ENCODE measurements around the gene NAT10. TPM values are rescaled to one million over a fixed set of nuclear protein-coding genes. Genes with fewer than 3 reads are reported as not detected.
A peak's percentile ranks its signal among the peaks of the same experiment; 100 is the strongest.
"Not testable (repeated sequence)": the region's sequence is repeated elsewhere in the genome, so short reads cannot be mapped to it uniquely, and the experiment has no call there.

Gene NAT10
- polyA plus RNA-seq, 1 of the 3 experiments (the other 2 are of a cell fraction): 31.0 TPM

- Histone ChIP-seq H3K27me3 (ENCODE audit: insufficient read depth) (no peaks in the 10 kb centered on the region), H3K9me3 (no peaks in the 10 kb centered on the region), H3K4me2 (no peak overlapping the region), H3K4me1 (ENCODE audit: control insufficient read depth in 1 of 2, insufficient read depth in 2 of 2, low read depth in 1 of 2, low read length in 1 of 2) (peaks cover 0 to 72% of the 10 kb centered on the region in 2 experiments), H2AFZ (ENCODE audit: low read depth) (no peak overlapping the region), H3K9ac (no peak overlapping the region), H3K4me3 (ENCODE audit: low read depth in 2 of 2, low read length in 1 of 2) (no peak overlapping the region), H4K20me1 (ENCODE audit: insufficient read depth) (peaks cover 99% of the 10 kb centered on the region), H3K36me3 (replicated peaks in 1 of 2; ENCODE audit: control insufficient read depth in 1 of 2, insufficient read depth in 2 of 2, low read length in 1 of 2) (peaks cover 16 to 38% of the 10 kb centered on the region in 2 experiments), H3K9me2 (no peaks in the 10 kb centered on the region), H3K27ac (ENCODE audit: low read depth in 2 of 2, low read length in 1 of 2) (peak overlapping the region in 1 of 2 experiments; percentile 2; a peak in 1 of 4 replicates), H3K79me2 (ENCODE audit: insufficient read depth) (peaks cover 100% of the 10 kb centered on the region), H3F3A (replicated peaks; ENCODE audit: insufficient read depth) (peaks cover 9% of the 10 kb centered on the region)
- CTCF ChIA-PET: interaction anchor here (0.6 to 2.3 kb wide), 5 partner anchors 12 to 68 kb away, joined by 3 to 10 read pairs (median 3); no protein-coding TSS in a partner anchor
- WGBS (ENCODE audit: low lambda C conversion rate): 93% methylated on average over 6 of the region's 6 CpGs
- POLR2A ChIA-PET: no interaction called here
- no peak for TF ChIP-seq TEAD4 (IDR thresholded peaks at IDR 0.05; ENCODE audit: borderline replicate concordance, insufficient read depth)
- no peak for TF ChIP-seq TAF1 (IDR thresholded peaks at IDR 0.05; ENCODE audit: borderline replicate concordance, low read depth, low read length)
- TF ChIP-seq NFIC (IDR thresholded peaks at IDR 0.05; ENCODE audit: borderline replicate concordance): no peak
- TF ChIP-seq RAD21 (IDR thresholded peaks at IDR 0.05; ENCODE audit: low read length): no peak
- TF ChIP-seq JUND (IDR thresholded peaks at IDR 0.05): no peak
- TF ChIP-seq PBX3 (IDR thresholded peaks at IDR 0.05): no peak
- no peak for TF ChIP-seq MEF2A (IDR thresholded peaks at IDR 0.05; ENCODE audit: borderline replicate concordance, low read depth)
- TF ChIP-seq IRF3 (IDR thresholded peaks at IDR 0.05; ENCODE audit: low read depth, low read length): no peak
- TF ChIP-seq CTCF (IDR thresholded peaks at IDR 0.05): no peak
- no peak for TF ChIP-seq MXI1 (IDR thresholded peaks at IDR 0.05; ENCODE audit: low read depth, low read length)
- TF ChIP-seq SIN3A (IDR thresholded peaks at IDR 0.05; ENCODE audit: borderline replicate concordance, low read depth, low read length): no peak
- TF ChIP-seq MAX (IDR thresholded peaks at IDR 0.05; ENCODE audit: low read depth): no peak
- TF ChIP-seq ELF1 (IDR thresholded peaks at IDR 0.05): no peak
- TF ChIP-seq EP300 (IDR thresholded peaks at IDR 0.05; ENCODE audit: borderline replicate concordance in 1 of 2, low read depth in 1 of 2, low read length in 1 of 2): no peak
- no peak for TF ChIP-seq REST (IDR thresholded peaks at IDR 0.05; ENCODE audit: low read depth, low read length)
- TF ChIP-seq RXRA (IDR thresholded peaks at IDR 0.05; ENCODE audit: borderline replicate concordance, low read depth): no peak
- DNase-seq: no peak
Measured at GRCh38 chr11:34065505-34066203, 39.8 kb upstream of the NAT10 start.

GRCh38 chr11:34066766-34067165 is 38.7 kb upstream of the NAT10 start:
- CTCF ChIA-PET: interaction anchor here (0.8 kb wide), 1 partner anchor 25 kb away, joined by 3 read pairs; no protein-coding TSS in a partner anchor
- peaks cover 99% of the 10 kb centered on the region for H4K20me1 ChIP-seq (ENCODE audit: insufficient read depth)
- POLR2A ChIA-PET: not testable (repeated sequence)

More at GRCh38 chr11:34066766-34067165, 38.7 kb upstream of the NAT10 start:
- not testable (repeated sequence) for H3K9me3 ChIP-seq; H3K9ac ChIP-seq; H2AFZ ChIP-seq (ENCODE audit: low read depth); DNase-seq; H3K4me2 ChIP-seq; H3K27ac ChIP-seq (ENCODE audit: low read depth in 2 of 2, low read length in 1 of 2); H3K9me2 ChIP-seq; H3K27me3 ChIP-seq (ENCODE audit: insufficient read depth); H3K4me3 ChIP-seq (ENCODE audit: low read depth in 2 of 2, low read length in 1 of 2); H3F3A ChIP-seq (replicated peaks; ENCODE audit: insufficient read depth)
- peaks cover 0 to 76% of the 10 kb centered on the region in 2 experiments for H3K4me1 ChIP-seq (ENCODE audit: control insufficient read depth in 1 of 2, insufficient read depth in 2 of 2, low read depth in 1 of 2, low read length in 1 of 2)
- H3K79me2 ChIP-seq (ENCODE audit: insufficient read depth): peaks cover 100% of the 10 kb centered on the region
- H3K36me3 ChIP-seq (replicated peaks in 1 of 2; ENCODE audit: control insufficient read depth in 1 of 2, insufficient read depth in 2 of 2, low read length in 1 of 2): peaks cover 17 to 37% of the 10 kb centered on the region in 2 experiments
- WGBS (ENCODE audit: low lambda C conversion rate): 85% methylated on average over 8 of the region's 8 CpGs

All from SK-N-SH (cell line).